Adipocyte (in vitro differentiated cells): ENCODE results near the gene SARS2.

Source experiments
- DNase-seq: peaks from one replicate; pipeline ENCODE4 v3.0.0-alpha.2; 2015; ENCODE audit warnings: low read depth
- H3K27me3 ChIP-seq: replicated peaks from 2 replicates; pipeline ENCODE4 v1.7.0; 2013; ENCODE audit warnings: mild to moderate bottlenecking, low read length, moderate library complexity; ENCODE audit not compliant: control insufficient read depth, insufficient read depth
- H3K36me3 ChIP-seq: 2 replicates; pipeline ENCODE4 v1.7.0; 2013; ENCODE audit warnings: low read length, mild to moderate bottlenecking, moderate library complexity; ENCODE audit not compliant: control insufficient read depth, insufficient read depth, severe bottlenecking
- H3K4me1 ChIP-seq: 2 replicates; pipeline ENCODE4 v1.7.0; 2013; ENCODE audit warnings: mild to moderate bottlenecking, low read length, moderate library complexity; ENCODE audit not compliant: control insufficient read depth, insufficient read depth
- H3K4me3 ChIP-seq: 2 replicates; pipeline ENCODE4 v1.7.0; 2013; ENCODE audit warnings: mild to moderate bottlenecking, low read length, moderate library complexity
- H3K9ac ChIP-seq: 2 replicates; pipeline ENCODE4 v1.7.0; 2013; ENCODE audit warnings: mild to moderate bottlenecking, low read length, moderate library complexity
- H3K9me3 ChIP-seq: 2 replicates; pipeline ENCODE4 v1.7.0; 2013; ENCODE audit warnings: mild to moderate bottlenecking, low read length, moderate library complexity; ENCODE audit not compliant: control insufficient read depth

Gene SARS2

DNA sequence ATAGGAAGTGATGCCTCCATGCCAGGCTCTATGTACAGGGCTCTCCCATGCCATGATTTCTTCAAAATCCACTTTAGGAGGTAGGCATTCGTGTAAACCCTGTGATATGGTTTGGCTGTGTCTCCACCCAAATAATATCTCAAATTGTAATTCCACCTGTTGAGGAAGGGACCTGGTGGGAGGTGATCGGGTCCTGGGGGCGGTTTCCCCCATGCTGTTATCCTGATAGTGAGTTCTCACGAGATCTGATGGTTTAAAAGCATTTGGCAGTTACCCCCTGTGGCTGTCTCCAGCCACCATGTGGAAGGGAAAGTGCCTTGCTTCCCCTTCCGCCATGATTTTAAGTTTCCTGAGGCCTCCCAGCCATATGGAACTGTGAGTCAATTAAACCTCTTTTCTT lies 8.1 kb downstream of the SARS2 start:
- Histone ChIP-seq H3K4me1 (no peaks in the 10 kb centered on the region), H3K4me3 (no peak overlapping the region), H3K9me3 (no peaks in the 10 kb centered on the region), H3K36me3 (peaks cover 30% of the 10 kb centered on the region), H3K27me3 (no peaks in the 10 kb centered on the region), H3K9ac (no peak overlapping the region)
- no peak for DNase-seq

DNA sequence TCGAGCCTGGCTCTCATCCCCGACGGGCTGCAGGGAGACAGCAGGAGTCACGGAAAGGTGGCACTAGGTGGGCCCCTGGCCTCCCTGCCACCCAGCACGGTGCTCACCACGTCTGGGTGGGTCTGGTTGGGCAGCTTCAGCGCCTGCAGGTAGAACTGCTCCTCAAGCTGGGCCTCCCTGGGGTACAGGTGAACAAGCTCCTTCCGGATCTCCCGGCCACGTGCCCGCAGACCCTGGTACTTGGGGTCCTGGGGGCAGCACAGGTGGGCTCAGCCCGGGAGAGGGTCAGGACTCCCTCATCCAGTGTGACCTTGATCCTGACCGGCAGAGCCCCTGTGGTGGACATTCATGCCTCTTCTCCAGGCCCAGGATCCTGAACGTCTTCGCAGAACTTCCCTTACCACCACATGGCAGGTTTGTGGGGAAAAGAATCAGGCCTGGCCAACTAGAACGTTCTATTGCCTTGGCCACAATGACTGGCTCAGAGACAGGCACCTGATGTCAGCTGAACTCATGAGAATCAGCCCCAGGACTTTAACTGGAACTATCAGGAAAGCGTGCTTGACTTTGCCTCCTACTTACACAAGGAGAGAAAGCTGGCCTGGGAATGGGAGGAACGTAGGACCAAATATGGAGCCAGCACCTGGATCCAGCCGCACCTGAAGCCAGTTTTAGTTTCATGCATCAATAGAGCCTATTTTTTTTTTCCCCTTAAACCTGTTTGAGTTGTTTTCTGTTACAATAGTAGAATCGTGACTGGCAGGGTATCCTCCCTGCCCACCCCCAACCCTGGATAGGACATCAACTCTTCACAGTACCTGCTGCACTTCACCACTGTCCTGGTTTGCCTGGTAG lies 8.9 kb downstream of the SARS2 start:
- Histone ChIP-seq H3K9me3 (no peaks in the 10 kb centered on the region), H3K36me3 (peaks cover 30% of the 10 kb centered on the region), H3K4me3 (no peak overlapping the region), H3K4me1 (no peaks in the 10 kb centered on the region), H3K27me3 (no peaks in the 10 kb centered on the region), H3K9ac (no peak overlapping the region)
- DNase-seq = no peak

DNA sequence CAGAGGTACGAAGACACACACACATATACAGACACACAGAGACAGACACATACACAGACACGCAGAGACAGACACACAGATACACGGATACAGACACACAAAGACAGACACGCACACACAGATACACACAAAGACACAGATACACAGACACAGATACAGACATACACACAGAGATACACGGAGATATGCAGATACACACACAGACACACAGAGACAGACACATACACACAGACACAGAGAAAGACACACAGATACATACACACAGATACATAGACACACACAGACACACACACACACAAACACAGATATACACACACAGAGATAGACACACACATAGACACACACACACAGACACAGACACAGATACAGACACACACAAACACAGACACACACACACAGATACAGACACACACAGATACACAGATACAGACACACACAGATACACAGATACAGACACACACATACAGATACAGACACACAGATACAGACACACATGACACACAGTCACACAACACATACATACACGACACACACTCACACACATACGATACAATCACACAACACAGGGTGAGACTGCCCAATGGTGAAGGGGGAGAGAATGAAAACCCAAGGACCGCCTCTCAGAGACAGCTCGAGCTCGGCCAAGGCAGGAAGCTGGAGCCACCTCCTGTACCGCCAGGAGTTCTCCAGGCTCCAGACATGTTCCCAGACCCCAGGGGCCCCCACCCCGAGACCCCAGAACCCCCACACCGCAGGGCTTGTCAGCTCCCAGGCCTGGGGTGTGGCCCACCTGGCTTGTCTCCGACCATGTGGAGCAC lies 9.8 kb downstream of the SARS2 start:
- no peak for DNase-seq
- Histone ChIP-seq H3K27me3 (no peaks in the 10 kb centered on the region), H3K9me3 (no peaks in the 10 kb centered on the region), H3K9ac (no peak overlapping the region), H3K4me3 (no peak overlapping the region), H3K36me3 (peaks cover 25% of the 10 kb centered on the region), H3K4me1 (no peaks in the 10 kb centered on the region)

DNA sequence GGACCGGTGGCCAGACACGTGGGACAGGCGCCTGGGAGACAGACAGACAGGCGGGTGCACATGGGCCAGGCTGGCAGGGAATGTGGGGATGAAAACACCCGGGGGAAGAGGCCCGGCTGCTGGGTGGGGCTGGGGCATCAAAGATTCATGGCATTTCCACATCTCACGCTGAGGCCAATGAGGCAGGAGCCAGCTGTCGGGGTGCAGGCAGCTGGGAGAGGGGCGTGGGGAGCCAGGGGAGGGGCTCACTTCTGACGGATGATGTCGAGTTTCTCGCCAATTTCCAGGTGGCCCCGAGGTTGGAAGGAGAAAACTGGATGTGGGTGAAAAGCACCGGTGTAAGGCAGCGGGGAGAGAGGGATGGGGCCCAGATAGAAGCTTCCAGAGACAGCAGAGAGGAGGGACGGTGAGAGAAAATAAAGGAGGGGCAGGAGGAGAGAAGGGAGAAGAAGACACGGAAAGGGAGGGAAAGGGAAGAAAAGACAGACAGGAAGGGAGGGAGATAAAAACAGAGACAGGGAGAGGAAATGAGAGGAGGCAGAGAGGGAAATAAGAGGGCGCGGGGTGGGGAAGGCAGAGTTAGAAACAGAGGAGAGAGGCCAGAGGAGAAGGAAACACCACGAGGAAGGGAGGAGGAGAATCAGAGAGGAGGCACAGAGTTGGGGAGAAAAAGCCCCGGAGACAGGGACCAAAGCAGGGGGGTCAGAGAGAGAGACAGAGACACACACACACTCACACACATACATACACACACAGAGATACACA lies 10.5 kb downstream of the SARS2 start:
- Histone ChIP-seq H3K27me3 (no peaks in the 10 kb centered on the region), H3K4me3 (no peak overlapping the region), H3K9me3 (no peaks in the 10 kb centered on the region), H3K9ac (no peak overlapping the region), H3K36me3 (peaks cover 18% of the 10 kb centered on the region), H3K4me1 (no peaks in the 10 kb centered on the region)
- DNase-seq = no peak

DNA sequence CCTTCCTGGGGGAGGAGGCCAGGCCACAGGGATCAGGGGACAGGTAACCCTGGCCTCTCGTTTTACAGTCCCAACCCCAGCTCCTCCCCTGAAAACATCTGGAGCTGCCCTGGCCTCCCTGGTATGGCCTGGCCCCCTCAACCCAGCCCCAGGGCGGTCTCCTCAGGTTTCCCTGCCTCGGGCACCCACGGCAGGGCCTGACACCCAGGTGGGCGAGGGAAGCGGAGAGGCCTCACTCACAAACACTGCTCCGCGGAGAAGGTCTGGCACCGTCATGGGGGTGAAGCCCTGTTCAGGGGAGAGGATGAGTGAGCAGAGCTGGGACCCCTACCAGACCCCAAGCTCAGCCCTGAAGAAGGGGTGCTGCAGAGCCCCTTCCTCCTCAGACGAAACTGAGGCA lies 12.0 kb downstream of the SARS2 start:
- no peak for DNase-seq
- Histone ChIP-seq H3K9ac (no peak overlapping the region), H3K27me3 (no peaks in the 10 kb centered on the region), H3K4me1 (no peaks in the 10 kb centered on the region), H3K4me3 (no peak overlapping the region), H3K9me3 (no peaks in the 10 kb centered on the region), H3K36me3 (peaks cover 10% of the 10 kb centered on the region)

DNA sequence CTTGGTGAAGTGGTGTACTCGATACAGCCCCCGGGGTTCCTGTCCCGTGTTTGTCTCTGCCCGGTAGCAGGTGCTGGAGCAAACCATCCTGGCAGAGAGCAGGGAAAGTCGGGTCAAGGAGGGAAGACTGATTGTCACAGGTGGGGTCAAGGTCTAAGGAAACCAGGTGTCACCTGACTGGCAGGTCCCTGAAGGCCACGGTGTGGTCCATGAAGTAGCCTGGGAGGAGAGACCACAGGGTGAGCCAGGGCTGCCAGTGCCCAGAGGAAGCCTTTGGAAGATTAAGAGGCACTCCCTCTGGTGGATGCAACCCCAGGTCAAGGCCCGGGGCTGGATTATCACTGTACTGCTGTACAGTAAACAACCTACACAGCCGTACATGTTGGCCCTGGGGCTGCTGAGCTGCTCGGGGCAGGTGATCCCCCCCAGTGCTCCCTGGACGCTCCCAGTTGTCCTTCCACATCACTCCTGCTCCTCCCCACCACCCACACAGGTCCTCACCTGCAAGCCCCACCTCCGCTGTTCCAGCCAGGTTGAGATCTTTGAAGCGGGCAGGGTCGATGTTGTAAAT lies 12.6 kb downstream of the SARS2 start:
- DNase-seq = no peak
- Histone ChIP-seq H3K4me3 (no peak overlapping the region), H3K4me1 (no peaks in the 10 kb centered on the region), H3K27me3 (no peaks in the 10 kb centered on the region), H3K36me3 (peaks cover 10% of the 10 kb centered on the region), H3K9ac (no peak overlapping the region), H3K9me3 (no peaks in the 10 kb centered on the region)

DNA sequence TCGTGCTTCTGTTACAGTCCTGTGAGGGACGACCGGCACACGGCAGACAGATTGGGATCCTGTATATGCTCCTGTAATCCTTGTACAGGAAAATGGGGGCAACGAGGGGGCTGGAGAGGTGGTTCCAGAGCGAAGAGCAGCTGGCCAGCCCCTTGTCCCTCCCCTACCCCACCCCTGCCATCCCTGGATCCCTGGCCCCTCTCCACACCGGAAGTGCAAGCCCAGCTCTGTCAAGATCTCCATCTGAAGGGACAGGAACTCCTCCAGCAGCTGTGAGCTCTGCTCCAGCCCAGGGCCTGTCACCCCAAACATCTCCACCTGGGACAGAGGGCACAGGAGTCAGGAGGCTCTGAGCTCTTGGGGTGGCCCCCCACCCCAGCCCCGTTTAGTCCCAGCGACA lies 13.0 kb downstream of the SARS2 start:
- H3K36me3 ChIP-seq = peaks cover 9% of the 10 kb centered on the region
- no peak overlapping the region for H3K9ac ChIP-seq
- H3K4me1 ChIP-seq = no peaks in the 10 kb centered on the region
- no peaks in the 10 kb centered on the region for H3K9me3 ChIP-seq
- DNase-seq = no peak
- H3K4me3 ChIP-seq = no peak overlapping the region
- no peaks in the 10 kb centered on the region for H3K27me3 ChIP-seq

DNA sequence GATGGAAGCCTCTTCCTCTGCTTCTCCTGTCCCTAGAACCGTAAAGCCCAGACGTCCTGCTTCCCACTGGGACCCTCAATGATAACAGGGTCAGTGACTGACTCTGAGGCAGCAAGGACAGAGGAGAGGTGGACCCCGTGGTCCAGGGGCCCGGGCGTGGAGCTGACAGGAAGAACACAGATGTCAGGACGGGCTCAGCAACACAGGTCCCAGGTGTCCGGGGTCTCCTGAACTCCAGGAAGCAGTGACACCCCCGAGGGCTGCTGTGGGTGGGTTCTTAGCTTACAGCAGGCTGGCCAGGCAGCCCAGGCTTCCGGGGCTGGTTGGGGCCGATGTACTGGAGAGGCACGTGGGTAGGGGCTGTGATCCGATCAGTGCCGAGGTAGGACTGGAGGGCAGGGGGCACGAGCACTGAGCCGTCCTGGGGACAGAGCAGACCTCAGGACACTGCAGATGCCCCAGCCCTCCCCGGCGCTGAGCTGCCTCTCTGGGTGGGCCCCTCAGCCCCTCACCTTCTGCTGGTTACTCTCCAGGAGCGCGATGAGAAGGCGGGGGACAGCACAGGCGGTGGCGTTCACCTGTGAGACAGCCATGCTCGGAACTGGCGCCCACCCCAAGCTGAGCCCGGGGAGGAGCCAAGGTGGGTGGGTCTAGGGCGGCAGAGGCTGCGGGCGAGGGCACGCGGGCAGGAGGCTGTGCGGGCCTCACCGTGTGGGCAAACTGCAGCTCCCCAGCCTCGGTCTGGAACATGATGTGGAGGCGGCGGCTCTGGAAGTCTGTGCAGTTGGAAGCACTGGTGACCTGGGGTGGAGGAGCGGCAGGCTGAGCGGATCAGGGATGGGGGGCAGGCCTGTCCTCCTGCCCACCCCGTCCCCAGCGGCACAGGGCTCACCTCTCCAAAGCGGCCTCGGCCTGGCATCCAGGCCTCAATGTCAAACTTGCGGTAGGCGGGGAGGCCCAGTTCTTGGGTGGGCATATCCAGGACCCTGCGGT lies 14.9 kb downstream of the SARS2 start:
- H3K9ac ChIP-seq = no peak overlapping the region
- peaks cover 5% of the 10 kb centered on the region for H3K27me3 ChIP-seq
- H3K4me3 ChIP-seq = no peak overlapping the region
- no peaks in the 10 kb centered on the region for H3K36me3 ChIP-seq
- no peaks in the 10 kb centered on the region for H3K9me3 ChIP-seq
- no peak for DNase-seq
- no peaks in the 10 kb centered on the region for H3K4me1 ChIP-seq

DNA sequence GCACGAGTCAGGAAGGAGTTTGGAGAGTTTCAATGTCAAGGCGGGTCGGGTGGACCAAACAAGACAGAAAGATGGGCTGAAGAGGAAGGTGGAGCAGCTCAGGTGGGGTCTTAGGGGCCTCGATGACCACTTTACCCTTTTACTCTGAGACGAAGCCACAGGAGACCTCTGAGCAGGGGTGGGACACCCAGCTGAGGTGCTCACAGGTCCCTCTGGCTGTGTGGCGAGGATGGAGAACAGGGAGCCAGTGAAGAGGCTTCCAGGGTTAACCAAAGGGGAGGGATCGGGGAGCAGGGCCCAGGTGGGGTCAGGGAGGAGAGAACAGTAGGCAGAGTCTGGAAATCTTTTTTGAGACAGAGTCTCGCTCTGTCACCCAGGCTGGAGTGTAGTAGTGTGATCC lies 16.6 kb downstream of the SARS2 start:
- Histone ChIP-seq H3K4me1 (no peaks in the 10 kb centered on the region), H3K36me3 (peaks cover 2% of the 10 kb centered on the region), H3K27me3 (peaks cover 5% of the 10 kb centered on the region), H3K4me3 (no peak overlapping the region), H3K9me3 (no peaks in the 10 kb centered on the region), H3K9ac (no peak overlapping the region)
- no peak for DNase-seq
